ENCODE results near the gene THAP10. TPM values are rescaled to one million over a fixed set of nuclear protein-coding genes. Genes with fewer than 3 reads are reported as not detected.

Gene THAP10
- polyA plus RNA-seq, 1 of the 3 experiments (the other 2 are of a cell fraction): 3.2 TPM

- no peak for TF ChIP-seq FOSL2 (IDR thresholded peaks at IDR 0.05; ENCODE audit: borderline replicate concordance, low read depth)
- TF ChIP-seq MEF2A (IDR thresholded peaks at IDR 0.05; ENCODE audit: borderline replicate concordance, low read depth): no peak
- TF ChIP-seq MXI1 (IDR thresholded peaks at IDR 0.05; ENCODE audit: low read depth, low read length): peak; percentile 52
- no peak for TF ChIP-seq RFX5 (IDR thresholded peaks at IDR 0.05; ENCODE audit: low read length)
- TF ChIP-seq TCF12 (IDR thresholded peaks at IDR 0.05): no peak
- peak in 1 of 2 experiments; percentile 55; a peak in 1 of 4 replicates for TF ChIP-seq EP300 (IDR thresholded peaks at IDR 0.05; ENCODE audit: borderline replicate concordance in 1 of 2, low read depth in 1 of 2, low read length in 1 of 2)
- TF ChIP-seq NRF1 (IDR thresholded peaks at IDR 0.05; ENCODE audit: low read depth, low read length): peak; percentile 42
- TF ChIP-seq, protein P1, sequence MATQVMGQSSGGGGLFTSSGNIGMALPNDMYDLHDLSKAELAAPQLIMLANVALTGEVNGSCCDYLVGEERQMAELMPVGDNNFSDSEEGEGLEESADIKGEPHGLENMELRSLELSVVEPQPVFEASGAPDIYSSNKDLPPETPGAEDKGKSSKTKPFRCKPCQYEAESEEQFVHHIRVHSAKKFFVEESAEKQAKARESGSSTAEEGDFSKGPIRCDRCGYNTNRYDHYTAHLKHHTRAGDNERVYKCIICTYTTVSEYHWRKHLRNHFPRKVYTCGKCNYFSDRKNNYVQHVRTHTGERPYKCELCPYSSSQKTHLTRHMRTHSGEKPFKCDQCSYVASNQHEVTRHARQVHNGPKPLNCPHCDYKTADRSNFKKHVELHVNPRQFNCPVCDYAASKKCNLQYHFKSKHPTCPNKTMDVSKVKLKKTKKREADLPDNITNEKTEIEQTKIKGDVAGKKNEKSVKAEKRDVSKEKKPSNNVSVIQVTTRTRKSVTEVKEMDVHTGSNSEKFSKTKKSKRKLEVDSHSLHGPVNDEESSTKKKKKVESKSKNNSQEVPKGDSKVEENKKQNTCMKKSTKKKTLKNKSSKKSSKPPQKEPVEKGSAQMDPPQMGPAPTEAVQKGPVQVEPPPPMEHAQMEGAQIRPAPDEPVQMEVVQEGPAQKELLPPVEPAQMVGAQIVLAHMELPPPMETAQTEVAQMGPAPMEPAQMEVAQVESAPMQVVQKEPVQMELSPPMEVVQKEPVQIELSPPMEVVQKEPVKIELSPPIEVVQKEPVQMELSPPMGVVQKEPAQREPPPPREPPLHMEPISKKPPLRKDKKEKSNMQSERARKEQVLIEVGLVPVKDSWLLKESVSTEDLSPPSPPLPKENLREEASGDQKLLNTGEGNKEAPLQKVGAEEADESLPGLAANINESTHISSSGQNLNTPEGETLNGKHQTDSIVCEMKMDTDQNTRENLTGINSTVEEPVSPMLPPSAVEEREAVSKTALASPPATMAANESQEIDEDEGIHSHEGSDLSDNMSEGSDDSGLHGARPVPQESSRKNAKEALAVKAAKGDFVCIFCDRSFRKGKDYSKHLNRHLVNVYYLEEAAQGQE (IDR thresholded peaks at IDR 0.05; ENCODE audit: low read depth, low read length): no peak
- TF ChIP-seq, protein P2, sequence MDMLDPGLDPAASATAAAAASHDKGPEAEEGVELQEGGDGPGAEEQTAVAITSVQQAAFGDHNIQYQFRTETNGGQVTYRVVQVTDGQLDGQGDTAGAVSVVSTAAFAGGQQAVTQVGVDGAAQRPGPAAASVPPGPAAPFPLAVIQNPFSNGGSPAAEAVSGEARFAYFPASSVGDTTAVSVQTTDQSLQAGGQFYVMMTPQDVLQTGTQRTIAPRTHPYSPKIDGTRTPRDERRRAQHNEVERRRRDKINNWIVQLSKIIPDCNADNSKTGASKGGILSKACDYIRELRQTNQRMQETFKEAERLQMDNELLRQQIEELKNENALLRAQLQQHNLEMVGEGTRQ (IDR thresholded peaks at IDR 0.05; ENCODE audit: borderline replicate concordance, low read depth, low read length): no peak
- no peak for TF ChIP-seq ELF1 (IDR thresholded peaks at IDR 0.05)
- TF ChIP-seq, protein P3, sequence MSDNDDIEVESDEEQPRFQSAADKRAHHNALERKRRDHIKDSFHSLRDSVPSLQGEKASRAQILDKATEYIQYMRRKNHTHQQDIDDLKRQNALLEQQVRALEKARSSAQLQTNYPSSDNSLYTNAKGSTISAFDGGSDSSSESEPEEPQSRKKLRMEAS (IDR thresholded peaks at IDR 0.05; ENCODE audit: low read depth): 0 out of 2 replicates have a peak, but pooled peaks have one; percentile 12
- no peak for TF ChIP-seq RXRA (IDR thresholded peaks at IDR 0.05; ENCODE audit: borderline replicate concordance, low read depth)
- TF ChIP-seq IRF3 (IDR thresholded peaks at IDR 0.05; ENCODE audit: low read depth, low read length): no peak
- no peak for TF ChIP-seq CHD2 (IDR thresholded peaks at IDR 0.05; ENCODE audit: low read length, partially characterized antibody)
- TF ChIP-seq TEAD4 (IDR thresholded peaks at IDR 0.05; ENCODE audit: borderline replicate concordance, insufficient read depth): no peak
- no peak; the same call in 1 of the 2 replicates for TF ChIP-seq POLR2AphosphoS5 (IDR thresholded peaks at IDR 0.05; ENCODE audit: low read depth, low read length)
Measured at GRCh38 chr15:70853973-70854665, 38.1 kb downstream of the THAP10 start, which contains the start of gene LARP6 (continued).
